ENCODE data around the gene CAPN13.

Gene CAPN13

DNA sequence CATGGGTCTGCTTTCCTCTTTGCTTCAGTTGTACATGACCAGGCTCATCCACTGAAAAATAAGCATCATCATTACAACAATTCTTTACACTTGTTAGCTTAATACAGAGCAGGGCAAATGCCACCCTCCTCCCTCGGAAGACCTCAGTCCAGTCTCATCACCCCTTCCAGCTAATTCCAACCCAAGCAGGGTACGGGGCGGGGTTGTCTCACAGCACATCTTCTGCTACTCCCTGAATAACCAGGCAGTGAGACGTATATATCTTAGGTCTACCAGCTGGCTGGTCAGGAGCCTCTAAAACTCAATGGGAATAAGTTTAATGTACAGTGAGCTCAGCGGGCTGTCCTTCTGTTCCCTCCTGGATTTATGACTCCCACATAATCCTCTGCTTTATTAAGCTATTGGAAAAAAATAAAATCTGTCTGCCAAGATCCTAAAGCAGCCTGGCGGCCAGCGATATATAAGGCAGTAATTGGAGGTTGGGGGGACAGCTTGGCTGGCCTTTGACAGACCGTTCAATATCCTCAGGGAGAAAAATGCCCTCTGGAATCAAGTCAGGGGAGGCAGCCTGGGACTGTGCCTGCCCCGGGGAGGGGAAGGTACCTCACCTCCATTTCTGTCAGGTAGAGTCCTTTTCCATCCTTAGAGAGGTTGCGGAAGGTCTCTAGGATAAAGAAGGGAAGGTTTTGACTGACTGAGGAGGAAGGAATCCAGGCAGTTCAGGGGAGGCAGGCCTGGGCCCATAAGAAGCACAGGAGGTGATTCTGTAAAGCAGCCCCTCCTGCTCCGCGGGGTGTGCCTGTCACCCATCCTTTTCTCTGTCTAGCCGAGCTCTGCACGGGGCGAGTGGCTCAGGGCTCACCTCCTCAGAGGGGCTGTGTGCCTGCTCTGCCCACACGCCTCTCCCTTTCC lies 76.3 kb downstream of the CAPN13 start:
- DNase-seq (ENCODE audit: low spot score in 2 of 2) (no peak), ATAC-seq (replicated peaks; ENCODE audit: extremely low read depth, poor library complexity, severe bottlenecking) (no peak)
- Mint-ChIP-seq H3K27ac (ENCODE audit: low read depth) (no peak overlapping the region), H3K4me3 (no peak overlapping the region), H3K4me1 (no peaks in the 10 kb centered on the region), H3K9me3 (no peaks in the 10 kb centered on the region), H3K36me3 (ENCODE audit: insufficient read depth) (no peaks in the 10 kb centered on the region), H3K27me3 (peaks cover 8% of the 10 kb centered on the region)

DNA sequence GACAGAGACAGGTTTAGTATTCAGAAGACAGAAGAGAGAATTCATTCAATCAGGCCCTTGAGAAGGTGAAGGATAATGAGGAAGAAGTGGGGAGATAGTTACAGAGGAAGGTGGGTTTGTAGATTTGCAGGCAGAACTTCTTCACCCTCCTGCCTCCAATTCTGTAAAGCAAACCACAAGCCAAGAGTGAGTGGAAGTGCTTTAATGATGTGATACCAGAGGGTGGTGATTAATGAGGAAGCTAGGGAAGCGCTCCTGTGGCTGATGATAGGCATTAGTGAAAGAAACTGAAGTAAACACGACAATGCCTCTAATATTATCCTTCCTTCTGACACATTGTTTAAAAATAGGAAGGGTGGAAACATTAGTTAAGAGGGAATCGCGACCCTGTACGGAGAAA lies 78.2 kb downstream of the CAPN13 start:
- H3K4me1 Mint-ChIP-seq = no peaks in the 10 kb centered on the region
- no peak overlapping the region for H3K4me3 Mint-ChIP-seq
- H3K36me3 Mint-ChIP-seq (ENCODE audit: insufficient read depth) = no peaks in the 10 kb centered on the region
- DNase-seq (ENCODE audit: low spot score in 2 of 2) (no peak), ATAC-seq (replicated peaks; ENCODE audit: extremely low read depth, poor library complexity, severe bottlenecking) (no peak)
- peaks cover 17% of the 10 kb centered on the region for H3K27me3 Mint-ChIP-seq
- no peaks in the 10 kb centered on the region for H3K9me3 Mint-ChIP-seq
- H3K27ac Mint-ChIP-seq (ENCODE audit: low read depth) = no peak overlapping the region

DNA sequence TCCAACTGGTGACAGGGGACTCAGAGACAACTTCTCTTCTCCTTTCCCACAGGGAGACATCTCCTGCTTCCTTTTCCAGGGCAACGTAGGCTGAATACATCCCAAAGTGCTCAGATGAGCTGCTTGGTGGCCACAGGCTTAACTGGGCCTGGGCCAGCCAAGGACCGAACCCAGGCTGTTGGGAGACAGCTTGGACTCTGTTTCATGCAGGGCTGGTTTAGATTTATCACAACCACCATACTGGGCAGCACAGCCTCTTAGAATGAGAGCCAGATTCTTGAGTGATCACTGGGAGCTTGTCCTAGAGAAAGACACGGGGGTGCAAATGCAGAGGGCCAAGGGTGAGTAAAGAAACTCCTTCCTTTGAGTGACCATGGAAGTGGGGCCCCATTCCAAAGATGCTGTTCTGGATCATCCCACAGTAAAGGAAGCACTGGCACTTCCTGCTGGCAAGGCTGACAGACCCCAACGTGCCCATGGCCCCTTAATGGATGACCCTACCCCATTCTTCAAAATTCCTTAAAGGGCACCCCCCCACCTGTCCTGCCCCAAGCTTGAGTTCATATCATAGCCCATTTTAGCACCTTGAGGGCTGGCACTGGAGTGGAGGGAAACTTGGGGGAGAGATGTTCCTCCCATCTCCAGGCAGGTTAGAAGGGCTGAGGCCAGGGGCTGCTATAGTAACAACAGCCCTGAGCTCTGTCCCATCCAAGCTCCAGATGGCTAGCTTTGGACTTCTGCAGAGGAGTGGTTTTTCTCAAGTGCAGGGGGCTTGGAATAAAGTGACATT lies 84.1 kb downstream of the CAPN13 start:
- no peak overlapping the region for H3K27ac Mint-ChIP-seq (ENCODE audit: low read depth)

DNA sequence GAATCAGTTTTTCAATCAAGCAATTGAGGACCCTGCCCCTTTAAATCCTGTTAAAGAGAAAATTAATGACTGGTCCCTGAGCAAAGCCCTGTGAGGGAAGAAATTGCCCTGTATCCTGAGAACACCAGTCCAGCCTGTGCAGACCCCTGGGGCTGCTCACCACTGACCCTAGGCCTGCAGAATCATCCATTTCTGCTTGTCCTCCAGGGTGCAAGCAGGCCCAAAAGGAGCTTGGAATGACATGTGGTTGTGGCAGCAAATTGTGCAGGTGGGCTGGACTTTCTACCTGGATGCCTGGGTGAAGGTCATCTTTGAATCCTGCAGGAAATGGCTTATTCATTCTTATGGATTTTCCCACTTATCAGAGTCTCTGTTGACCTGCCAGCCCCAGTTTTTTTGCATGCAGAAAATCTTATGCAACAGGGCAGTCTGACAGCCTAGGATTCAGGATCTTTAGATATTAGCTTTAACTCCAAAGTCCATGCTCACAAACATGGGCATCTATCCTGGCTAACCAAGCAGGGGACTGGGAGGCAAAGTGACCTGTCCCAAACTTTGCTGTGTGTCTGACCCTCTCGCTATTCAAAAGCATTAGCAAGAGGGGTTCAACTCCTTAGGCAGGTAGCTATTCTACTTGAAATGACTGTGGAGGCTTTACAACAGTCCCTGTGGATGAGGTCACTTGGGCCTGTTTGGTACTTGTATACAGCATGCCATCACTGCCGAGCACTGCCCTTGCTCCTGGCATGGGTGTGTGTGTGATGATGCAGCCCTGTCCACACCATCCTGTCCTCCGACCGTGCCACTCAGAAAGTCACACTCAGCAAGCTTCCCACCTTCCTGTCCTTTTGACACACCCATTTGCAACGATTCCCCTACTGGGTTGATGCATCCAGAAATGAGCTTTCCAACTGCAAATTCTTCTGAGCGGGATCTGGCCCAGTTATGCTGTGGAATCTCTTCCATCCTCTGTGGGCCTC lies 85.3 kb downstream of the CAPN13 start:
- no peak overlapping the region for H3K27ac Mint-ChIP-seq (ENCODE audit: low read depth)
- DNase-seq (ENCODE audit: low spot score in 2 of 2) (peak in 1 of 2 donors; percentile 2), ATAC-seq (replicated peaks; ENCODE audit: extremely low read depth, poor library complexity, severe bottlenecking) (no peak)
- H3K36me3 Mint-ChIP-seq (ENCODE audit: insufficient read depth) = no peaks in the 10 kb centered on the region
- H3K27me3 Mint-ChIP-seq = peaks cover 48% of the 10 kb centered on the region
- H3K9me3 Mint-ChIP-seq = no peaks in the 10 kb centered on the region
- no peak overlapping the region for H3K4me3 Mint-ChIP-seq
- no peaks in the 10 kb centered on the region for H3K4me1 Mint-ChIP-seq

More for the DNA sequence above, 84.1 kb downstream of the CAPN13 start:
- Mint-ChIP-seq H3K27me3 (peaks cover 48% of the 10 kb centered on the region), H3K4me3 (no peak overlapping the region), H3K4me1 (no peaks in the 10 kb centered on the region), H3K9me3 (no peaks in the 10 kb centered on the region), H3K36me3 (ENCODE audit: insufficient read depth) (no peaks in the 10 kb centered on the region)
- ATAC-seq (replicated peaks; ENCODE audit: extremely low read depth, poor library complexity, severe bottlenecking) = no peak
- DNase-seq (ENCODE audit: low spot score in 2 of 2) = peak in 1 of 2 donors; percentile 8

DNA sequence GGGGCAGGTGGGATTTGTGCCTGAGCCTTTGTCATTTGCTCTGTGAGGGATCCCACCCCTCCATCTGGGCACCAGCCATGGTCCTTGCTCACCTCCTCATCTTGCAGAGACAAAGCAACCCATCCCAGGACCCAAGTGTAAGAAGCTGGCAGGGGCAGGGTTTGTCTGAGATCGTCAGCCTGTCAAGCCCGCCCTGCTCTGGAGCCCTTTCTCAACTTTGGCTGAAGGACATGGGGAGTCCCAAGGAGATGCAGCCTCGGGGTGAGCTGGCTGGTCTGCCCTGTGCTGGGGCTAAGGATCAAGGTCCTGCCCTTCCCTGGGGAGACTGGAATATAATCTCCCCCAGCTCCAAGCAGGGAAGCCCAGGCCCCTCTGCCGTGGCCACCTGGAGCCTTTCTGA lies 86.0 kb downstream of the CAPN13 start:
- no peak overlapping the region for H3K27ac Mint-ChIP-seq (ENCODE audit: low read depth)
- no peak overlapping the region for H3K4me3 Mint-ChIP-seq
- no peaks in the 10 kb centered on the region for H3K4me1 Mint-ChIP-seq
- peaks cover 48% of the 10 kb centered on the region for H3K27me3 Mint-ChIP-seq
- H3K36me3 Mint-ChIP-seq (ENCODE audit: insufficient read depth) = no peaks in the 10 kb centered on the region
- DNase-seq (ENCODE audit: low spot score in 2 of 2) (peak in 1 of 2 donors; percentile 6), ATAC-seq (replicated peaks; ENCODE audit: extremely low read depth, poor library complexity, severe bottlenecking) (no peak)
- no peaks in the 10 kb centered on the region for H3K9me3 Mint-ChIP-seq

DNA sequence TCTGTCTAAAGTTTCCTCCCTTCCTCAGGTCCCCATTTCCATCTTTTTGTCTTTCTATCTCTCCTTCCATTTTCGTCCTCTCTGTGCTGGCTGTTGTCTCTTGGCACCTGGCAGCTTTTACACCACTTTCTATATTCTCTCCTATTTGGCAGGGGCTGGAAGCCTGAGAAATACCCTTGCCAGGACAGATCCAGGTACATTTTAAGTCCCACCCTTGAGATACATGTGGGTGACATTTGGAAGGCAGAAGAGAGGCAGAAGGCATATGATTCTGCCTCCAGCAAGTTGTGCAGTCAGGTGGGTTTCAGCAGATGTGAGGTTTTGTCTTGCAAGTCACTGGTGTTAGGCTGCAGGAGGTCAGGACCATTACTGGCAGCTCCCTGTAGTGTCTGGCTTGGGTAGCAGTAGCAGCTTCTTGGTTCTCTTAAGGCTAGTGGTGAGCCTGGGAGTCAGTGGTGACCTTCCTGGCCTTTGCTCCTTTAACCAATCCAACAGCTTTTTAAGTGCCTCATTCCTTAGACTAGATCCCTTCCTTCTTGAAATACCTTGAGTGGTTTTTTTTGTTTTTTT lies 90.1 kb downstream of the CAPN13 start:
- H3K9me3 Mint-ChIP-seq = no peaks in the 10 kb centered on the region
- no peak for DNase-seq (ENCODE audit: low spot score in 2 of 2)
- H3K27me3 Mint-ChIP-seq = peaks cover 12% of the 10 kb centered on the region
- H3K4me1 Mint-ChIP-seq = no peaks in the 10 kb centered on the region
- H3K27ac Mint-ChIP-seq (ENCODE audit: low read depth) = peak overlapping the region; percentile 34
- ATAC-seq (replicated peaks; ENCODE audit: extremely low read depth, poor library complexity, severe bottlenecking) = no peak
- H3K36me3 Mint-ChIP-seq (ENCODE audit: insufficient read depth) = peaks cover 2% of the 10 kb centered on the region
- H3K4me3 Mint-ChIP-seq = no peak overlapping the region

DNA sequence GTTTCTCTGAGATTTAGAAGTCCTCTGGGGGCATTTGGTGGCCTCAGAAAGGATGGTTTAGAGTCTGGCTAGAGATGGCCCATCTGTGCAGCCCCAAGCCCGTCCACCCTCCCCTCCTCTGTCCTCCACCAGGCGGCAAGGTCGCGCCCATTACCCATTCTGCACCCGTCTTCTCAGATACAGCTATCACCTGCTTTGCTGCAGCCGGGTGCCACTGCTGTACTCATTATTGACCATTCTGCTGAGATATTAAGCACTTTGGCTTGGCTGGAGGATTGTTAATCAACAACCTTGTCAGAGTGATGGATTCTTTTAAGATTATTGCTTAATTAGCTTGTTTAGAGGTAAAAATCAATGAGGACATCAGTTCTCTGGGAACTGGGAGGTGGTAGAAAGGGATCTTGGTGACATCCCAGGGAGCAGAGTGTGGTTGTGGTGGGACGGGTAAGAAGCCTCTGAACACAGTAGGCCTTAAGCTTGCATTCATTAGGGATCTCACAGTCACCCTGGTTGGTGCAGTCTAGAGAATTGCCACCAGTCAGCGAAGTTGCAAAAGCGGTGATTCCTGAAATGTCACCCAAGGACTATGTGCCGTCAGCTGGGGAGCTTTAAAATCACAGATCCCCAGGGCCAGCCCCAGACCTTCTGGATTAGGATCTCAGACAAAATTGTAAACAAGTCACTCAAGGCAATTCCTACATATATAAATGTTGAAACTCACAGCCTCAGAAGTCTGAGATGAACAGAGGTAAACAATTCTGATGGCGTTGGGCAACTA lies 90.9 kb downstream of the CAPN13 start:
- peaks cover 2% of the 10 kb centered on the region for H3K36me3 Mint-ChIP-seq (ENCODE audit: insufficient read depth)
- H3K27ac Mint-ChIP-seq (ENCODE audit: low read depth) = no peak overlapping the region
- DNase-seq (ENCODE audit: low spot score in 2 of 2) (no peak), ATAC-seq (replicated peaks; ENCODE audit: extremely low read depth, poor library complexity, severe bottlenecking) (no peak)
- no peak overlapping the region for H3K4me3 Mint-ChIP-seq
- no peaks in the 10 kb centered on the region for H3K9me3 Mint-ChIP-seq
- no peaks in the 10 kb centered on the region for H3K4me1 Mint-ChIP-seq
- H3K27me3 Mint-ChIP-seq = peaks cover 9% of the 10 kb centered on the region

DNA sequence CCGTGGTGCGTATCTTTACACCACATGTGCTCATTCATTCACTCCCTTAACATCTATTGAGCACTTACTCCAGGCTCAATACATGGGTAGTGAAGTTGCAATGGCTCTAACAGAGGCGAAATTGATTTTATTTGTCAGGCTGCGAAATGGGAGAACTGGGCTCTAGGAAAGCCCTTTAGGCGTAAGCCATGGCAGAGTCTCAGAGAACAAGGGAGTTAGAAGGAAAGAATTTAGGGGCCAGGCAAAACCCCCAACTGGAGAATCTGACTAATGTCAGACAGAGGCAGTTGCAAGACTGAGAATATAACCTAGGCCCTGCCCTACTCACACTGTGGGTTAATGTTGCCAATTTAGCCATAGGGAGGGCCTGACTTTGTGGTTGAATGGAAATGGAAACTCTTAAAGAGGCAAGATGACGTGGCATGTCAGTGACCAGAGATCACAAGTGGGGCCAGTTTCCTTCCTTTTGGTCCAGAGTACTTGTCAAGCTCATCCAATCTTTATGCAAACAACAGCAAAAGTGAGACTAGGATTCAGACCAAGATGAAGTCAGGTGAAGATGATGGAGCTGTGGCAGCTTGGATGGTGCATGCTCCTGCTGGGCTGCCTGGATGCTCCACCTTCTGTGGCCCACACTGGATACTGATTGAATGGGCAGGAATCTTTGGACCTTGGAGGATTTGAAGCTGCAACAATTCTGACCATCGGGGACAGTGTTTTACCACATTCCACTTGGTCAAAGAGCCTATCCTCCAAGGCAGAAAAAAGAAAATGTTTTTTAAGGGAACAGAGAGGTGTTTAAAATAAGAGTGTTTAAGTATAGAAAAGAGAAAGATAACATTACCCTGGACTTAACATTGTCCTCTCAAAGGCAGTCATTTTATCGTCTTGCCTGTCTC lies 92.2 kb downstream of the CAPN13 start:
- Mint-ChIP-seq H3K4me3 (no peak overlapping the region), H3K27me3 (peaks cover 9% of the 10 kb centered on the region), H3K9me3 (no peaks in the 10 kb centered on the region), H3K4me1 (no peaks in the 10 kb centered on the region), H3K27ac (ENCODE audit: low read depth) (no peak overlapping the region), H3K36me3 (ENCODE audit: insufficient read depth) (peaks cover 2% of the 10 kb centered on the region)
- ATAC-seq (replicated peaks; ENCODE audit: extremely low read depth, poor library complexity, severe bottlenecking) (no peak), DNase-seq (ENCODE audit: low spot score in 2 of 2) (no peak)

DNA sequence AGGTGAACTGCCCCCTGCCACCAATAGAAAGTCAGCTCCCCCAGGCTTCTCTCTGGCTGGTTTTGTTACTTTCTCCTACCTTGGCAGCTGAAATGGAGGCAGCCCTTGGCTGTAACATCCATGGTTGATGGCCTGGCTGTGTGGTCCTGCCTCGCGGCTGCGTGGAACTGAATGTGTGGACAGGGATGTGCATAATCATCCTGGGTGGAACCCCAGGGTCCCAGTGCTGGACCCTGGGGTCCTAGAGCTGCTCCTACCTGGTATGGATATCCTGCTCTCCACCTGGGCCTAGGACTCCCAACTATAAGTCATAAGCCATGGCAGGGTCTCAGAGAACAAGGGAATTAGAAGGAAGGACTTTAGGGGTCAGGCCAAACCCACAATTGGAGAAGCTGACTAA lies 93.5 kb downstream of the CAPN13 start:
- Mint-ChIP-seq H3K27me3 (no peaks in the 10 kb centered on the region), H3K9me3 (no peaks in the 10 kb centered on the region), H3K36me3 (ENCODE audit: insufficient read depth) (peaks cover 2% of the 10 kb centered on the region), H3K4me1 (no peaks in the 10 kb centered on the region), H3K4me3 (no peak overlapping the region), H3K27ac (ENCODE audit: low read depth) (no peak overlapping the region)
- DNase-seq (ENCODE audit: low spot score in 2 of 2) (no peak), ATAC-seq (replicated peaks; ENCODE audit: extremely low read depth, poor library complexity, severe bottlenecking) (no peak)

DNA sequence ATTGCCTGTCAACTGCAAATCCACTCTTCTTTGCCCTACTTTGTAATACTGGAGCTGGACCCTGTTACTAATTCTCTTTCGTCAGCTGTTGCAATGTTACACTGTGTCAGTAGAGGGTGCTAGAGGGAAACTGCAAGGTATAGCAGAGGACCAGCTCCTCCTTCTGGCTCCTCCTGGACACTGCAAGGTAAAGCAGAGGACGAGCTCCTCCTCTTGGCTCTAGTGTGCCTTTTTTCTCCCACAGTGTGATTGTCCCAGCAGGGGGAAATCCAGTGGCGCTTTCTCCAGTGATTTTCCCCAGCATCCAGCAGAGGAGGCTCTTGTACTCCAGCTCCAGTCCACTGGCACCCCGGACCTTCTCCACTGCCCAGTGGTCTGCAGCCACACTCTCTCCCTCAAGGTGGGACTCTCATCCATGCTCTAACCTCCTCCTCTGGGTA lies 95.6 kb downstream of the CAPN13 start:
- peak; percentile 69 to 81 for DNase-seq (ENCODE audit: low spot score in 2 of 2)
- Mint-ChIP-seq H3K4me3 (no peak overlapping the region), H3K36me3 (ENCODE audit: insufficient read depth) (peaks cover 2% of the 10 kb centered on the region), H3K27me3 (peaks cover 6% of the 10 kb centered on the region), H3K9me3 (no peaks in the 10 kb centered on the region), H3K27ac (ENCODE audit: low read depth) (no peak overlapping the region), H3K4me1 (no peaks in the 10 kb centered on the region)
- ATAC-seq (replicated peaks; ENCODE audit: extremely low read depth, poor library complexity, severe bottlenecking) = peak; percentile 84

DNA sequence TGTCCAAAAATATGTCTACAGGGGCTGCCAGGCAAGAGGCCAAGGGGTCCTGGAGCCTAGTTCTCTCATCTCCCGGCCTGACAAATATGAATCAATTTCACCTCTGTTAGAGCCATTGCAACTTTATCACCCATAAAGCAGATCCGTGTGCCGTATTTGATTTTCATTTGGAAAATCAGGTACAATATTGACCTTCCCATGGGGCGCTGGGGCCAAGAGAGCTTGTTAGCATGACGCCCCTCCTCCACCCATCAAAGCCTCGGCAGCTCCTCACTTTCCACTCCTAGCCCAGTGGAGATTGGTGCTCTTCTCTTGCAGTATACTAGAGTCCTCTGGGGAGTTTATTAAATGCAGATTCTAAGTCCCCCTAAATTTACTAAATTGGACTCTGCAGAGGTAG lies 96.8 kb downstream of the CAPN13 start:
- Mint-ChIP-seq H3K27ac (ENCODE audit: low read depth) (no peak overlapping the region), H3K36me3 (ENCODE audit: insufficient read depth) (peaks cover 2% of the 10 kb centered on the region), H3K27me3 (peaks cover 18% of the 10 kb centered on the region)

More for the DNA sequence above, 96.8 kb downstream of the CAPN13 start:
- H3K4me1 Mint-ChIP-seq = no peaks in the 10 kb centered on the region
- ATAC-seq (replicated peaks; ENCODE audit: extremely low read depth, poor library complexity, severe bottlenecking) (no peak), DNase-seq (ENCODE audit: low spot score in 2 of 2) (peak in 1 of 2 donors; percentile 3)
- H3K4me3 Mint-ChIP-seq = no peak overlapping the region
- no peaks in the 10 kb centered on the region for H3K9me3 Mint-ChIP-seq

Data from central memory CD8-positive, alpha-beta T cell (primary cell).